HepG2 (cell line): Measurements from ENCODE around the gene MXRA8. TPM values are rescaled to one million over a fixed set of nuclear protein-coding genes. Genes with fewer than 3 reads are reported as not detected.
A peak's percentile ranks its signal among the peaks of the same experiment; 100 is the strongest.

Experiments used
- AGO2 ChIP-seq: fragments of 200-400 bp; formaldehyde crosslinking; optimal IDR thresholded peaks from 2 replicates; pipeline ENCODE3; 2017; ENCODE audit warnings: mild to moderate bottlenecking, low read depth, low read length, moderate library complexity
- ATM ChIP-seq: fragments of 450-650 bp; IDR thresholded peaks from 2 replicates; pipeline ENCODE4 v1.7.1; 2017; ENCODE audit warnings: mild to moderate bottlenecking, borderline replicate concordance
- BRCA1 ChIP-seq: sonication (generic); formaldehyde crosslinking; IDR thresholded peaks from 2 replicates; pipeline ENCODE4 v1.4.0; 2020; ENCODE audit warnings: missing genetic modification reagents
- BRD4 ChIP-seq: sonication (generic); formaldehyde crosslinking; IDR thresholded peaks from 2 replicates; pipeline ENCODE4 v1.4.0; 2020; ENCODE audit warnings: missing genetic modification reagents
- ELK4 ChIP-seq: sonication (generic); formaldehyde crosslinking; IDR thresholded peaks from 2 replicates; pipeline ENCODE4 v1.9.0; 2021; ENCODE audit warnings: missing genetic modification reagents, borderline replicate concordance
- FOXK1 ChIP-seq: sonication (generic); formaldehyde crosslinking; IDR thresholded peaks from 2 replicates; pipeline ENCODE4 v1.4.0; 2020; ENCODE audit warnings: low read depth, missing genetic modification reagents, borderline replicate concordance
- GFI1 ChIP-seq: sonication (generic); formaldehyde crosslinking; IDR thresholded peaks from 2 replicates; pipeline ENCODE4 v1.5.0; 2020; ENCODE audit warnings: missing genetic modification reagents, mild to moderate bottlenecking, borderline replicate concordance
- GPN1 ChIP-seq: sonication (generic); formaldehyde crosslinking; IDR thresholded peaks from 2 replicates; pipeline ENCODE4 v1.5.1; 2020; ENCODE audit warnings: missing genetic modification reagents, borderline replicate concordance
- HDAC2 ChIP-seq: sonication (generic); formaldehyde crosslinking; IDR thresholded peaks from 2 replicates; pipeline ENCODE4 v1.4.0; 2020; ENCODE audit warnings: missing genetic modification reagents
- HNRNPH1 ChIP-seq: fragments of 200-400 bp; formaldehyde crosslinking; optimal IDR thresholded peaks from 2 replicates; pipeline ENCODE3; 2017; ENCODE audit warnings: mild to moderate bottlenecking, low read depth, low read length
- IRX3 ChIP-seq: sonication (generic); formaldehyde crosslinking; IDR thresholded peaks from 2 replicates; pipeline ENCODE4 v1.8.1; 2023; ENCODE audit warnings: mild to moderate bottlenecking, low read depth, missing genetic modification reagents, borderline replicate concordance
- KDM2A ChIP-seq: sonication (generic); formaldehyde crosslinking; IDR thresholded peaks from 2 replicates; pipeline ENCODE4 v1.4.0; 2020; ENCODE audit warnings: low read depth, missing genetic modification reagents, borderline replicate concordance
- MAZ ChIP-seq, 2 experiments: sonication (generic) in 1 of 2; formaldehyde crosslinking in 1 of 2; IDR thresholded peaks; 2 replicates each; pipeline versions ENCODE4 v1.5.0 to v1.6.1; 2012 to 2020; ENCODE audit warnings: low read depth in 2 of 2, mild to moderate bottlenecking in 2 of 2, borderline replicate concordance in 1 of 2, improper control_type of control experiment in 1 of 2, low read length in 1 of 2, missing genetic modification reagents in 1 of 2, moderate library complexity in 1 of 2
- MXI1 ChIP-seq: IDR thresholded peaks from 3 replicates; pipeline ENCODE4 v1.6.1; 2012; ENCODE audit warnings: low read depth, low read length, inconsistent platforms, borderline replicate concordance
- NR1H2 ChIP-seq: sonication (generic); formaldehyde crosslinking; IDR thresholded peaks from 2 replicates; pipeline ENCODE4 v1.8.1; 2022; ENCODE audit warnings: low read depth, missing genetic modification reagents, borderline replicate concordance
- SMAD3 ChIP-seq: sonication (generic); formaldehyde crosslinking; IDR thresholded peaks from 2 replicates; pipeline ENCODE4 v1.4.0; 2020; ENCODE audit warnings: missing genetic modification reagents
- TFE3 ChIP-seq: IDR thresholded peaks from 2 replicates; pipeline ENCODE4 v1.6.1; 2016
- ZBTB7A ChIP-seq: sonication (generic); formaldehyde crosslinking; IDR thresholded peaks from 2 replicates; pipeline ENCODE4 v1.8.0; 2022; ENCODE audit warnings: mild to moderate bottlenecking, missing genetic modification reagents
- ZC3H4 ChIP-seq: sonication (generic); formaldehyde crosslinking; IDR thresholded peaks from 2 replicates; pipeline ENCODE4 v1.4.0; 2020; ENCODE audit warnings: missing genetic modification reagents, borderline replicate concordance
- ZFP41 ChIP-seq: sonication (generic); formaldehyde crosslinking; IDR thresholded peaks from 2 replicates; pipeline ENCODE4 v1.4.0; 2020; ENCODE audit warnings: mild to moderate bottlenecking, missing genetic modification reagents, borderline replicate concordance
- ZNF136 ChIP-seq: sonication (generic); formaldehyde crosslinking; IDR thresholded peaks from 2 replicates; pipeline ENCODE4 v1.8.1; 2022; ENCODE audit warnings: low read depth, mild to moderate bottlenecking, moderate library complexity, missing genetic modification reagents
- ZNF292 ChIP-seq: sonication (generic); formaldehyde crosslinking; IDR thresholded peaks from 2 replicates; pipeline ENCODE4 v1.8.1; 2022; ENCODE audit warnings: mild to moderate bottlenecking, low read depth, missing genetic modification reagents, borderline replicate concordance
- ZNF543 ChIP-seq: sonication (generic); formaldehyde crosslinking; IDR thresholded peaks from 2 replicates; pipeline ENCODE4 v1.4.0; 2020; ENCODE audit warnings: mild to moderate bottlenecking, missing genetic modification reagents
- ZNF614 ChIP-seq: IDR thresholded peaks from 2 replicates; pipeline ENCODE4 v1.6.1; 2018; ENCODE audit warnings: missing biosample characterization, missing genetic modification reagents, inconsistent platforms, borderline replicate concordance
- ZNF619 ChIP-seq: sonication (generic); formaldehyde crosslinking; IDR thresholded peaks from 2 replicates; pipeline ENCODE4 v1.4.0; 2020; ENCODE audit warnings: mild to moderate bottlenecking, missing genetic modification reagents
- ZNF672 ChIP-seq: sonication (generic); formaldehyde crosslinking; IDR thresholded peaks from 2 replicates; pipeline ENCODE4 v1.8.1; 2022; ENCODE audit warnings: missing genetic modification reagents
- ZSCAN20 ChIP-seq: sonication (generic); formaldehyde crosslinking; IDR thresholded peaks from 2 replicates; pipeline ENCODE4 v1.4.0; 2020; ENCODE audit warnings: missing genetic modification reagents, mild to moderate bottlenecking, borderline replicate concordance
- polyA plus RNA-seq, 8 experiments: library from polyadenylated mRNA; depleted of rRNA in 3 of 8; stranded (reverse) in 7 of 8; unstranded in 1 of 8; fragments of >200 nt; fragmentation: Illumina TruSeq in 4 of 8; extraction: Trizol in 4 of 8; gene quantifications; 2 replicates each; pipeline versions ENCODE4 v1.2.1 to v1.2.3, GENCODE V29; 2011 to 2016; ENCODE audit warnings: low read depth in 4 of 8, missing spikeins in 1 of 8, mixed read lengths in 1 of 8; ENCODE audit not compliant: insufficient read depth in 1 of 8
- total RNA-seq, 5 experiments: library from RNA; depleted of rRNA; stranded (reverse); fragments of >200 nt; fragmentation: Illumina TruSeq; extraction: Trizol; gene quantifications; 2 replicates each; pipeline ENCODE4 v1.2.3, GENCODE V29; 2016; ENCODE audit warnings: low read depth in 1 of 5

The MXRA8 gene
- total and polyA plus RNA-seq, 2 of the 13 experiments (the other 11 are each of a cell fraction or from before 2014, with no cell fraction given) = 19.8 to 44.8 TPM

- TF ChIP-seq TFE3 (CRISPR knock-in tag) = peak; percentile 98
- peak; percentile 94; the same call in 1 of the 2 replicates for TF ChIP-seq BRCA1
- TF ChIP-seq IRX3 (CRISPR knock-in tag) = 0 out of 2 replicates have a peak, but pooled peaks have one; percentile 66
- TF ChIP-seq KDM2A (CRISPR knock-in tag) = peak; percentile 96
- peak; percentile 90 for TF ChIP-seq ZNF619 (CRISPR knock-in tag)
- no peak; the same call in 1 of the 2 replicates for TF ChIP-seq MAZ (IDR thresholded peaks at IDR 0.05; ENCODE audit: borderline replicate concordance, low read depth, low read length)
- TF ChIP-seq MAZ (CRISPR knock-in tag; IDR thresholded peaks at IDR 0.05; ENCODE audit: low read depth) = peak; percentile 35; the same call in 1 of the 2 replicates
- peak; percentile 97 for TF ChIP-seq FOXK1 (CRISPR knock-in tag)
- peak; percentile 99 for TF ChIP-seq HDAC2 (CRISPR knock-in tag)
- no peak for TF ChIP-seq HNRNPH1
- TF ChIP-seq ZNF543 (CRISPR knock-in tag) = peak; percentile 97
- peak; percentile 26; the same call in 1 of the 2 replicates for TF ChIP-seq NR1H2 (CRISPR knock-in tag)
- TF ChIP-seq BRD4 (CRISPR knock-in tag) = peak; percentile 86; the same call in 1 of the 2 replicates
- TF ChIP-seq ZNF136 (CRISPR knock-in tag) = 0 out of 2 replicates have a peak, but pooled peaks have one; percentile 46
- TF ChIP-seq GPN1 (CRISPR knock-in tag) = no peak
- no peak; the same call in 1 of the 2 replicates for TF ChIP-seq GFI1 (CRISPR knock-in tag)
- peak; percentile 90 for TF ChIP-seq AGO2
- TF ChIP-seq ZNF614 (CRISPR knock-in tag) = peak; percentile 95; the same call in 1 of the 2 replicates
- TF ChIP-seq SMAD3 (CRISPR knock-in tag) = peak; percentile 94
- no peak for TF ChIP-seq ATM
- TF ChIP-seq ZC3H4 (CRISPR knock-in tag) = 0 out of 2 replicates have a peak, but pooled peaks have one; percentile 66
- TF ChIP-seq ZNF672 (CRISPR knock-in tag) = no peak; the same call in 1 of the 2 replicates
- TF ChIP-seq ZNF292 (CRISPR knock-in tag) = peak; percentile 99
- no peak for TF ChIP-seq ZFP41 (CRISPR knock-in tag)
- TF ChIP-seq MXI1 = peak; percentile 98; the same call in 1 of the 3 replicates
- peak; percentile 82; the same call in 1 of the 2 replicates for TF ChIP-seq ZSCAN20 (CRISPR knock-in tag)
- TF ChIP-seq ELK4 (CRISPR knock-in tag) = no peak
- peak; percentile 93 for TF ChIP-seq ZBTB7A
These were observed 42.5 kb upstream of the MXRA8 start (continued) for GRCh38 chr1:1400576-1401456.
